Midbrain (tissue), 1 donor: ENCODE results near the gene CAV1.

Experiments
- DNase-seq: peaks from one replicate; lab custom pipeline; 2025; lab: John Stamatoyannopoulos, UW

Gene CAV1

DNA sequence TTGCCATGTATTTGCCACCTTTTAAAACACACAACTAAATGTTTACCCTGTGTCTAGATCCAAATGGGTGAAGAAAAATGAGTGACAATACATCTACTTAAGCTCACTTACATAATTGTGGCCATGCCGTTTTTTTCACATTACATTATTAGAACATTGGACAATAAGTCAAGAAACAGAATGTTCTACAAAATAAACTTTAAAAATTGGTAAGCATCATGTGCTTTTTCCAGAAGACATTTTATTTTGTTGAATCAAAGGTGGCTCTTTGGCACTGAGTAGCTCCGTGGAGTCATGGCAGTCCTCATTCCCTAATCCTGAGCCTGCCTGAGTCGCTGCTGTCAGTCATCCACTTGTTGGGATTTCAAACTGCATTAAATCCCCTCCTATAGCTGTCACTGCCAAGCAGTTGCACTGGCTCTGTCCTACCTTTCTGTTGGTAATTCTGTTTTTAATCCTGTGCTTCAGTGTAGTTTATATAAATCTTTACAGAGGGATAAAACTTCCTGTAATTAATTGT lies 32.3 kb downstream of the CAV1 start:
- DNase-seq: no peak

DNA sequence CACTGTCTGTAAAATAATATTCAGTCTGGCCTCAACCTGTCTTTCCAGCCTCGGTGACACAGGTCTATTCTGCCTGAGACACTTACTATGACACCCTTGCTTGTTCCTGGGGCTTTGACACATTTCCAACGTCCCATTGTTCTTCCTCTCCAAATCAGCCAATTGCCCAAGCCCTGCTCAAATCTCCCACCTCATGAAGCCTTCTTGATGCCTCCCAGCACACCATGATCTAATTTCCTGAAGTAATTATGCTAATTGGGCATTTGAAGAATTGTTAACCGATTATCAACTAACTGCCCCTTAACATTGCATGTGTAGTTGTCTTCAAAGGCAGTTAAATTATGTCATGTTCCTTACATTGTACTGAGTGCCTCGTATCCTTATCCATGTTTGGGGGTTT lies 33.1 kb downstream of the CAV1 start:
- DNase-seq: no peak

DNA sequence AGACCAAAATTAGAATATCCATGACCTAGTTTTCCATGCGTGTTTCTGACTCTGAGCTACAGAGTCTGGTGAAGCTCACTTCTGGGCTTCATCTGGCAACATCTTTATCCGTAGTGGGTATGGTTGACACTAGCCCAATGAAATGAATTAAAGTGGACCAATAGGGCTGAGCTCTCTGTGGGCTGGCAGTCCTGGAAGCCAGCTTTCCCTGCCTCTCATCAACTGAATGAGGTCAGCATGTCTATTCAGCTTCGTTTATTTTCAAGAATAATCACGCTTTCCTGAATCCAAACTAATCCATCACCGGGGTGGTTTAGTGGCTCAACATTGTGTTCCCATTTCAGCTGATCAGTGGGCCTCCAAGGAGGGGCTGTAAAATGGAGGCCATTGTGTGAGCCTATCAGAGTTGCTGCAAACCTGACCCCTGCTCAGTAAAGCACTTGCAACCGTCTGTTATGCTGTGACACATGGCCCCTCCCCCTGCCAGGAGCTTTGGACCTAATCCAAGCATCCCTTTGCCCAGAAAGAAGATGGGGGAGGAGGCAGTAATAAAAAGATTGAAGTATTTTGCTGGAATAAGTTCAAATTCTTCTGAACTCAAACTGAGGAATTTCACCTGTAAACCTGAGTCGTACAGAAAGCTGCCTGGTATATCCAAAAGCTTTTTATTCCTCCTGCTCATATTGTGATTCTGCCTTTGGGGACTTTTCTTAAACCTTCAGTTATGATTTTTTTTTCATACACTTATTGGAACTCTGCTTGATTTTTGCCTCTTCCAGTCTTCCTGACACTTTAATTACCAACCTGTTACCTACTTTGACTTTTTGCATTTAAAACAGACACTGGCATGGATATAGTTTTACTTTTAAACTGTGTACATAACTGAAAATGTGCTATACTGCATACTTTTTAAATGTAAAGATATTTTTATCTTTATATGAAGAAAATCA lies 35.5 kb downstream of the CAV1 start:
- no peak for DNase-seq

- DNase-seq: no peak
Measured at GRCh38 chr7:116561697-116562483, 37.1 kb downstream of the CAV1 start.

DNA sequence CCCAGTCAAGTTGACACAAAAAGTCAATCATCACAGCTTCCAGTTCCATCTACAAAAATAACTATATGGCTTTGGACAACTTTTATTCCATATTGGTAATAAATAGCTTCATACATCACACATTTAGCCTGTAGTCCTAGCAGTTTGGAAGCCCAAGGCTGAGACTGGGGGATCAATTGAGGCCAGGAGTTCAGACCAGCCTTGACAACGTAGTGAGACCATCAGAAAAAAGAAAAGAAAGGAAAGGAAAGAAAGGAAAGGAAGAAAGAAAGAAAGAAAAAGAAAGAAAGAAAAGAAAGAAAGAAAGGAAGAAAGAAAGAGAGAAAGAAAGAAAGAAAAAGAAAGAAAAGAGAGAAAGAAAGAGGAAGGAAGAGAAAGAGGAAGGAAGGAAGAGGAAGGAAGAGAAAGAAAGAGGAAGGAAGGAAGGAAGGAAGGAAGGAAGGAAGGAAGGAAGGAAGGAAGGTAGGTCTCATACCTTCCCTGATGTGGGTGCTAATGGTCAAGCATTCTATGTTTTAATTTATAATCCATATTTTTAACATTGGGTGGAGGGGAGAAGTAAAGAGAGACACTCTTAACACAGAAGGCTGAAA lies 37.8 kb downstream of the CAV1 start:
- no peak for DNase-seq

- no peak for DNase-seq
Measured at GRCh38 chr7:116565981-116566380, 41.1 kb downstream of the CAV1 start.

DNA sequence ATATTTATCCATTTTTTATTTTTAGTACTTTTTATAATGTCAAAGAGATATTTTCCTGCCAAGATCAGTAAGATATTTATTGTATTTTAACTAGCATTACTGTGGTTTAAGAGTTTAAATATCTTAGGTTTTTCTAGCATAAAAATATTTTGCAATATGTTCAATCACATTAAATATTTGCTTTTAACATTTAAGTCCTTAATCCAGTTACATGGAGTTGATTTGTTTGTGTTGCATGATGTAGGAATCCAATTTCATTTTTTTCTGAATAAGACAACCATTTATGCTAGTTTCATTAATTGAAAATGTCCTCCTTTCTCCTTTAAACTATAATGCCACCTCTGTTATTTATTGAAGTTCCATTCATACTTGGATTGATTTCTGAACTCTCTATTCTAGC lies 41.8 kb downstream of the CAV1 start:
- no peak for DNase-seq

- DNase-seq: no peak
Measured at GRCh38 chr7:116569737-116570136, 44.9 kb downstream of the CAV1 start.

- DNase-seq: no peak
Measured at GRCh38 chr7:116570306-116570705, 45.5 kb downstream of the CAV1 start.

- no peak for DNase-seq
Measured at GRCh38 chr7:116571037-116571436, 46.2 kb downstream of the CAV1 start.

DNA sequence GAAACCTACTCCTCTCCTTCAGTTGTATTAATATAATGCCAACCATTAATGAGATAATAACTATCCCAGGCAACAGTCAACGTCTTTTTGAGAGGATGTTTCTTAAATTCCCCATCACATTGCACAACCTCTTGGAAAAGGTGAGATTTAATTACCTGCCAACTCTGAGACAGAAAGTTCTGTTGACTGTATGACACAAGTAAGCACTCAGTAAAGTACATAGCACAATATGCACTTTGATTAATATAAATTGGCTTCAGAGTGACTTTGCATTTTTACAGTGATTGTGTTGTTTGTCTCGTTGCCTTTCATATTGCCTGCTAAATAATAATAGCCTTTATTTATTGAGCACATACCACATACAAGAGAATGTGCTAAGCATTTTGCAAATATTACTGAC lies 46.7 kb downstream of the CAV1 start:
- DNase-seq: no peak

- DNase-seq: no peak
Measured at GRCh38 chr7:116572036-116572435, 47.2 kb downstream of the CAV1 start.

GRCh38 chr7:116573541-116573940 lies 48.7 kb downstream of the CAV1 start:
- DNase-seq: no peak

- DNase-seq: no peak
Measured at GRCh38 chr7:116574025-116574822, 49.4 kb downstream of the CAV1 start.

- no peak for DNase-seq
Measured at GRCh38 chr7:116575853-116576252, 51.0 kb downstream of the CAV1 start.

DNA sequence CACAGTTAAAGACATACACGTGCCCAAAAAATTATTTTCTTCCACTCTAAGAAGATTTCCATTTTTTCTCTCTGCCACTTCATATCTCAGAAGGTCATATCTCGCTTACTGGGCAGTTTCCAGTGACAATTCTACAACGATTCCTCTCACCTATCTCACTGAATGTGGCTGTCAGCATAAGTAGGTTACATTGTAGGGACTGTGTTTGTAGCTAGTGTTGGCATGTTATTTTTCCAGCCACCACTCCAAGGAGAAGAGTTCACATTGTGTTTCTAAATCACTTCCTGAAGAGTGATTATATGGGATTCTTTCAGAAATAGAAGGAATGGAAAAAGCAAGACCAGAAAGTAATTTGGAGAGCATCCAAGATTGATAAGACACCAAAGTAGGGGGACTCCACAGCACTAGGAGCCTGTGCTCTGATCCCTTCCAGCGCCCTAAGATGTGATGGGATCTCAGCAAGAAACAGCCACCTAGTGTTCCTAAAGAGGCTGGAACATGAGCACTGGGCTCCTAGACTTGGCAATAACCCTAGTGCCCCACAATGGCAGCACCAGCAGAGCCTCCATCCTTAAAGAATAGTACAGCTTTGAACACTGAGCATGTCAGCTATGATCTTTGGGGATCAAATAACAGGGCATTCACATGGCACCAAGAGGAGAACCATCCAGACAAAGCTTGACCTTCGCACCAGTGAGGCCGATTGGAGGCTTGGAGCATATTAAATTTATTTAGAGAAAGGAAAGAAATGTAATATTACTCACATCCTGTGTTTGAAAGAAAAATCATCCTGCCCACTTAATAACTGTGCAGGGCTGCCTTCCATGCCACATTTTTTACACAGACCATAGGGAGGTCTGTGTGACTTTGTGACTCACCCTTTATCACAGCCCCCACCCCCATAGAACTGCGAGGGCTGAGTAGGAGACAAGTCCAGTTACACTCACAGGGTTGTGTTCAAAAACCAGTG lies 51.8 kb downstream of the CAV1 start:
- DNase-seq: no peak

DNA sequence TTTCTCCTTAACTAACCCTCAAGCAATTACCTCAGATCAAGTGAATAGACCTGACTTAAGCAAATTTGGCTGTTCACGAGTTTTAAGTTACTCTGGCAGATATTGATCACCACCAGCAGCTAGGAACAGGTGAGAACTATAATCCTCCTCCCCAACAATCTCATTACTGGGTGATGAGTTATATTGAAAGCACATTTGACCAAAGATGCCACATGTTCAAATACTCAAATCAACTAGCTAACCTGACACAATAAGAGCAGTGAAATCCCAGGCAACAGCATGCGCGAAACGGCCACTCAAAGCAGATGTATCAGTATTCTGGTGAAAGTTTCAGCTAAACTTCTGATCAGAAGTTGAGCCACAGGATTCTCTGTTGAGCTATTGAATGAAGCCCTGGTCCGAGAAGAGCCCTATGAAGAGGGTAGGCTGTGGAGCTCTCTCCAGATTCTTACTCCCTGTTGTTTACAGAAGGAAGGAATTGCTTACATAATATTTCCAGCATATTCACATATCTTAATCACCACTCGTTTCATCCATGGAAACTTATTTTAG lies 52.6 kb downstream of the CAV1 start:
- no peak for DNase-seq

GRCh38 chr7:116578526-116578925 lies 53.7 kb downstream of the CAV1 start:
- no peak for DNase-seq

DNA sequence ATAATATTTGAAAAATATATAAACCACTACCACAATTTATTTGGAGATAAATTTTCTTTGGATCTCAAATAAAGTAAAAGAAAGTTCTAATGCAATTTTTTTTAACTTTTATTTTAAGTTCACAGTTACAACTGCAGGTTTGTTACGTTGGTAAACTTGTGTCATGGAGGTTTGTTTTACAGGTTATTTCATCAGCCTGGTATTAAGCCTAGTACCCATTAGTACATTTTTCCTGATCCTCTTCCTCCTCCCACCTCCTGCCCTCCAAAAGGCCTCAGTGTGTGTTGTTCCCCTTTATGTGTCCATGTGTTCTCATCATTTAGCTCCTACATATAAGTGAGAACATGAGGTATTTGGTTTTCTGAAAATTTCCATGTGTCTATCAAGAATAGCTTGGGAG lies 54.5 kb downstream of the CAV1 start:
- no peak for DNase-seq

DNA sequence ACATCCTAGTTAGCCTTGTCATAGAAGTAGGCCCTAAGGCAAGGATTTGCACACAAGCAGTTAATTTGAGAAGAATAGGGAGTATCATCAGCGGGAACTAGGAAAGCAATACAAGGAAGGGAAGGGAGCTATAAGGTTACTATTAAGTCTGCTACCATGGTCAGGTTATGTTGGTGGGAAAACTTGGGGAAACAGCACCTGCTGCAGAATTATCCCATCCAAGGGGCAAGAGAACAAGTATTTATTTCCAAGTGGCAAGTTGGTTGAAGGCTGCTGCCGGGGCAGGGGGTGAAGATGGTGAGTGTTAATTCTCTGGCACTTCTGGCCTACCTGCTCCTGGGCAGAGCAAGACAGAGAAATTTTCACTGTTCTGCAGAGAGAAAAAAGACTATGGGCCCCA lies 55.0 kb downstream of the CAV1 start:
- DNase-seq: no peak
